HG03439 (cell line): ENCODE measurements around the gene CES4A.
A peak's percentile ranks its signal among the peaks of the same experiment; 100 is the strongest.
"Not testable (repeated sequence)": the region's sequence is repeated elsewhere in the genome, so short reads cannot be mapped to it uniquely, and the experiment has no call there.

ENCODE experiments used
- ATAC-seq: cut with Tn5 transposase; IDR thresholded peaks from one replicate; pipeline ENCODE4 v1.9.1; 2021; ENCODE audit warnings: mild to moderate bottlenecking, moderate library complexity; ENCODE audit not compliant: unreplicated experiment

CES4A gene

DNA sequence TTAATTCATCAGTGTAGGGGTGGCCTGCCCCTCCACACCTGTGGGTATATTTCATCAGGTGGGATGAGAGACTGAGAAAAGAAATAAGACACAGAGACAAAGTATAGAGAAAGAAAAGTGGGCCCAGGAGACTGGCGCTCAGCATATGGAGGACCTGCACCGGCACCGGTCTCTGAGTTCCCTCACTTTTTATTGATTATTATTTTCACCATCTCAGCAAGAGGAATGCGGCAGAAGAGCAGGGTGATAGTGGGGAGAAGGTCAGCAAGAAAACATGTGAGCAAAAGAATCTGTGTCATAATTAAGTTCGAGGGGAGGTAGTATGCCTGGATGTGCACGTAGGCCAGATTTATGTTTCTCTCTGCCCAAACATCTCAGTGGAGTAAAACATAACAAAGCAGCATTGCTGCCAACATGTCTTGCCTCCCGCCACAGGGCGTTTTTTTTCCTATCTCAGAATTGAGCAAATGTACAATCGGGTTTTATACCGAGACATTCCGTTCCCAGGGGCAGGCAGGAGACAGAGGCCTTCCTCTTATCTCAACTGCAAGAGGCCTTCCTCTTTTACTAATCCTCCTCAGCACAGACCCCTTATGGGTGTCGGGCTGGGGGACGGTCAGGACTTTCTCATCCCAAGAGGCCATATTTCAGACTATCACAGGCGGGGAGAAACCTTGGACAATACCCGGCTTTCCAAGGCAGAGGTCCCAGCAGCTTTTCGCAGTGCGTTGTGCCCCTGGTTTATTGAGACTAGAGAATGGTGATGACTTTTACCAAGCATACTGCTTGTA is 32.8 kb upstream of the CES4A start:
- ATAC-seq, result not testable (repeated sequence)

DNA sequence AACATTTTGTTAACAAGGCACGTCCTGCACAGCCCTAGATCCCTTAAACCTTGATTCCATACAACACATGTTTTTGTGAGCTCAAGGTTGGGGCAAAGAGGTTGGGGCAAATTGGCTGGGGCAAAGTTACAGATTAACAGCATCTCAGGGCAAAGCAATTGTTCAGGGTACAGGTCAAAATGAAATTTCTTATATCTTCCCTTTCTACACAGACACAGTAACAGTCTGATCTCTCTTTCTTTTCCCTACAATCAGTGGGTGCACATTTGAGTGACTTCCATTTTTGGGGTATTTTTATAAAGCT is 32.3 kb upstream of the CES4A start:
- not testable (repeated sequence) for ATAC-seq

DNA sequence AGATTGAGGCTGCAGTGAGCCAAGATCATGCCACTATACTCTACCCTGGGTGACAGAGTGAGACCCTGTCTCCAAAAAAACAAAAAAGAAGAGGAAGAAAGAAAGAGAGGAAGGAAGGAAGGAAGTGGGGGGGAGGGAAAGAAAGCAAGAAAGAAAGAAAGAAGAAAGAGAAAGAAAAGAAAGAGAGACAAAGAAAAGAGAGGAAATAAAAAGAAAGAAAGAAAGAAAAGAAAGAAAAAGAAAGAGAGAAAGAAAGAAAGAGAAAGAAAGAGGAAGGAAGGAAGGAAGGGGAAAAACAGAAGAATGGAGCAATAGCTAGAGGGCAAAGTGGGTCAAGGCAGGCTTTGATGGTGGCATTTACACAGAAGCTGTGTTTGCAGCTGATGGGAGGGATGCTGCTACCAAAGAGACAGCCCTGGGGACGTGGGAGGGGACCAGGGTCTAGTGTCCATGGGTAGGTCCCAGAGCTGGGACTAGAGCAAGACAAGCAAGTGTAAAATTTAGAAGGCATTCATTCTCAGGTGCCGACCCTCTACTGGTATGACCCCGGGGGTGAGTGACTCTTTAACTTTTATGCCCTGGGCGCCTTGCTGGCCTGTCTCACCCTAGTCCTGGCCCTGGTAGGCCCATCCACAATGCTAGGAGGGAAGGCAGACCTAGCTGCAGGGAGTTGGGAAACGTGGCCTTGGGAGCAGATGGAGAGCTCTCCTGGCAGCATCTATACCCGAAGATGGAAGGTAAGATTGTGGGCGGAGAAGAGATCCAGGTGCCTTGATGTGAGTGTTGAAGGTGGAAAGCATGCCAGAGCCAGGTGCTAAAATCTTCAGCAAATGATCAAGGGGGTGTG is 29.3 kb upstream of the CES4A start:
- no peak for ATAC-seq

DNA sequence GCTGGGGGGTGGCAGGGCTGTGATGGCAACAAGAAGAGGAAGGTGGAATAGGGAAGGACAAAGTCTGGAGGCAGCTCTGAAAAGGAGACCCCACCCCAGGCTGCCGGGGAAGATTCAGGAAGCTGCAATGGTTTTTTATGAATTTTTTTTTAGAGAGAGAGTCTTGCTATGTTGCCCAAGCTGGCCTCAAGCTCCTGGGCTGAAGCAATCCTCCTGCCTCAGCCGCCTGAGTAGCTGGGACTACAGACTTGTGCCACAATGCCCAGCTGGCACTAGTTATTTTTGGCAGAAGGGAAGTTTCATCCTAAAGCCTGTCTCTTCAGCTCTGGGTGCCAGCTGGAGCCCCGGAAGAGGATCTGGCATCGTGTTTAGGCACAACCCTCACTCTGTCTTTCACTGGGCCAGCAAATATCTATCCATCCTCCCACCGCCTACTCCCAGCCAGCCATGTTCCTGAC is 28.7 kb upstream of the CES4A start:
- ATAC-seq, result no peak

DNA sequence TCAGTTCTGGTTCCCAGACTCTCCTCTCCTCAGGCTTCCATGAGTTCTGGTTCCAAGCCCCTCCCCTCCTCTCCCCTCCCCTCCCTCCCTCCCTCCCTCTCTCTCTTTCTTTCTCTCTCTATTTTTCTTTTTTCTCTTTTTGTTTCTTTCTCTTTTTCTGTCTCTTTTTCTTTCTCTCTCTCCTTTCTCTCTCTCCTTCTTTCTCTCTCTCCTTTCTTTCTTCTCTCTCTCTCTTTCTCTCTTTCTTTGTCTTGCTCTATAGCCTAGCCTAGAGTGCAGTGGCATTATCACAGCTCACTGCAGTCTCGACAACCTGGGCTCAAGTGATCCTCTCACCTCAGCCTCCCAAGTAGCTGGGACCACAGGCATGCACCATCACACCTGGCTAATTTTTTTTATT is 28.1 kb upstream of the CES4A start:
- ATAC-seq, result no peak

DNA sequence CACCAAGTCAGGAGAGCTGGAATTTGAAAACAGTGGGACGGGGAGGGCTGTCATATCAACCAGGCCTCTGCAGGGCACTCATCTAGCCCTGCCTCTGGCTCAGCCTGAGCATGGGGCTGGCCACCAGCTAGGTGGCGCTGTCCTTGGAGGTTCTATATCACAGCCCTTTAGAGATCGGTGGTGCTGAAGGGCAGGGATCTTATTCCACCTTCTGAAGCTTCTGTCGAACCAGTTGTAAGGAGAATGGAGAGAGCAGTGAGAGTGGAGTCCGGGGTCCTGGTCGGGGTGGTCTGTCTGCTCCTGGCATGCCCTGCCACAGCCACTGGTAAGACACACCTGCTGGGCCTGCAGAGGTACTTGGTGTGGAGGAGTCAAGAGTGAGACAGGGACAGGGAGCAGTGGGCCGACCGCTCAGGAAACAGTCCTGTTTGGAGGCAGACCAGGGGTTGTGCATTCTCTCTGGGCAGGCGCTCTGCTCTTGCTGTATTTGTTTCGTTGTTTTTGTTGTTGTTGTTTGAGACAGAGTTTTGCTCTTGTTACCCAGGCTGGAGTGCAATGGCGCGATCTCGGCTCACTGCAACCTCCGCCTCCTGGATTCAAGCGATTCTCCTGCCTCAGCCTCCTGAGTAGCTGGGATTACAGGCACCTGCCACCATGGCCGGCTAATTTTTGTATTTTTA is 27.2 kb upstream of the CES4A start, which contains the start of gene CES3:
TSS of gene CES3 (plus strand) at position 202 of the 680 bp plus-strand sequence. CDS start at position 244, 42 bp downstream.
- ATAC-seq, result peak; percentile 75

DNA sequence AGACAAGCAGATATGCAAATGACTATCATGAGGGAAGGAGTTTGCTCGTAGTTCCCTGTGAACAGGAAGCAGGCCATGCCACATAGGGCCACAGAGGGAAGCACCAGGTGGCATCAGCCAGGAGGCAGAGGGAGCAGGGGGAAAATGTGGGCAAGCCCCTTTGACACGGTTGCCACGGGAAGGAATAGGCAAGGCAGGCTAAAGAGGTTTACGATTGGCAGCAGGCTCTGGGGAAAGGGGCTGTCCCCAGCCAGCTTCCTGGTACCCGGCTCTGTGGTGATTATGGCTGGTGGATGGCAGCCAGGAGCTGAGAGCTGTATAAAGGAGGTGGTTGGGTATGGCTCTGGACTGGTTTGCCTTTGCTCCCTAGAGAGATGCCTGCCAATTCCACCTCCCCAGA is 26.5 kb upstream of the CES4A start:
- ATAC-seq, result no peak

DNA sequence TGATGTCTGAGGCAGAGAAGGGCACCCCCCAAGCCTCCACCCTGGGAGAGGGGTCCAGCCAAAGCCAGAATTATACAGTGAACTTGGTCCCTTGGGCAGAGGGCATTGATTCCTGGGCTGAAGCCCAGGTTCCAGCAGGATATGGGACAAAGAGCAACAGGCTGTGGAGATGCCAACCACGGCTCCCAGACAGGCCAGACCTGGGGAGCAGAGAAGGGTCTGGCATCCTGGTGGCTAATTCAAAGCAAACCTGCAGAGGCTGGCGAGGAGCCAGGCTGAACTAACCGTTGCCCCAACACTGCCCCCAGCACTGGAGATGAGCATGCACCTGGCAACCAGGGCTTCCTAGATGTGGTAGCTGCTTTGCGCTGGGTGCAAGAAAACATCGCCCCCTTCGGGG is 24.3 kb upstream of the CES4A start:
- ATAC-seq, result no peak

DNA sequence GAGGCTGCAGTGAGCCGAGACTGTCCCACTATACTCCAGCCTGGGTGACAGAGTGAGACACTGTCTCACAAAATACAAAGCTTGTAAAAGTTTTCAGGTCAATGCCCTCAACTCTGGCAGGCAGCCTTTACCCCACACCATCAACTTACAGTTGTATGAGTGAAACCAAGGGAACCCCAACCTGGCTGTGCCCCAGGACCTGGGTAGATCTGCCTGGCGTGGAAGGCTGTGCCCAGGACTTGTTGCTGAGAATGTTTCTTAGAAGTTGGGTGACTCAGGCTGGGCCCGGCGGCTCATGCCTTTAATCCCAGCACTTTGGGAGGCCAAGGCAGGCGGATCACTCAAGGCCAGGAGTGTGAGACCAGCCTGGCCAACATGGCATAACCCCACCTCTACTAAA is 19.5 kb upstream of the CES4A start:
- ATAC-seq, result no peak

DNA sequence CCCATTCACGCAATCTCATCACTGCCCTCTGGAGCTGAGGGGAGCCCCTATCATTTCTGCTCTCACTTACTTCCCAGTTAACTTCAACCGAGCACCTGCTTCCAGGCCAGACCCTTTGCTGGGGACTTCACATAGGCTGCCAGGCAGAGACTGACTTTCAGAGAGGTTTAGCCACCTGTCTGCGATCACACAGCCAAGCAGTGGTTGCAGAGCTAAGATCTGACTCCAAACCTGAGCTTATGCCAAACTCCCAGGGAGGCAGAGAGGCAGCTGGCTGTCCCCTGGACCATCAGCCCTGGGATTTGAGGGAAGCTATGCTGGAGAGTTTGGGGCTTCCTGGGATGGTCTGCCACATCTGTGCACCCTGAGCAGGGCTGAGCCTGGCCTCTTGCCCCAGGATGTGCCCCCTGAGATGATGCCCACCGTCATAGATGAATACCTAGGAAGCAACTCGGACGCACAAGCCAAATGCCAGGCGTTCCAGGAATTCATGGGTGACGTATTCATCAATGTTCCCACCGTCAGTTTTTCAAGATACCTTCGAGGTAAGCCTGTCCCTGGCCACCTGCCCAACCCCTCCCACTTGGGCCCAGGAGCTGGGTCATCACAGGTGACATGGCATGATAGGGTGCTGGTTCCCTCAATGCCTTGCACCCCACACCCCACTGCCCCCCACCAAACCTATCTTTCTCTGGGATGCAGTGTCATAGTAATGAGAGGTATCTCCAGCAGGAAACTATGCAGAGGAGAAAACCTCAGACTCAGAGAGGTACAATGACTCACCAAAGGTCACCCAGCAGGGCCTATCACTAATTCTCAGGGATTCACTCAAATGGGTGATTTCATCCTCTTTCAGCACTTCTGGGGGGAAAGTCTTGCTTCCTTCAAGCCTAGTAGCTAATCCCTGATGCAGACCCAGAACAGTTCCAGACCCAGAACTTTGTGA is 17.3 kb upstream of the CES4A start:
- ATAC-seq, result no peak

DNA sequence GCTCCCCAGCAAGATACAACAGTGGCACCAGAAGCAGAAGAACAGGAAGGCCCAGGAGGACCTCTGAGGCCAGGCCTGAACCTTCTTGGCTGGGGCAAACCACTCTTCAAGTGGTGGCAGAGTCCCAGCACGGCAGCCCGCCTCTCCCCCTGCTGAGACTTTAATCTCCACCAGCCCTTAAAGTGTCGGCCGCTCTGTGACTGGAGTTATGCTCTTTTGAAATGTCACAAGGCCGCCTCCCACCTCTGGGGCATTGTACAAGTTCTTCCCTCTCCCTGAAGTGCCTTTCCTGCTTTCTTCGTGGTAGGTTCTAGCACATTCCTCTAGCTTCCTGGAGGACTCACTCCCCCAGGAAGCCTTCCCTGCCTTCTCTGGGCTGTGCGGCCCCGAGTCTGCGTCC is 15.4 kb upstream of the CES4A start:
- no peak for ATAC-seq

DNA sequence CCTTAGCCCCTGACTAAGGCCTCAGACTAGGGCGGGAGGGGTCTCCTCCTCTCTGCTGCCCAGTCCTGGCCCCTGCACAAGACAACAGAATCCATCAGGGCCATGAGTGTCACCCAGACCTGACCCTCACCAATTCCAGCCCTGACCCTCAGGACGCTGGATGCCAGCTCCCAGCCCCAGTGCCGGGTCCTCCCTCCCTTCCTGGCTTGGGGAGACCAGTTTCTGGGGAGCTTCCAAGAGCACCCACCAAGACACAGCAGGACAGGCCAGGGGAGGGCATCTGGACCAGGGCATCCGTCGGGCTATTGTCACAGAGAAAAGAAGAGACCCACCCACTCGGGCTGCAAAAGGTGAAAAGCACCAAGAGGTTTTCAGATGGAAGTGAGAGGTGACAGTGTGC is 14.7 kb upstream of the CES4A start:
- no peak for ATAC-seq

DNA sequence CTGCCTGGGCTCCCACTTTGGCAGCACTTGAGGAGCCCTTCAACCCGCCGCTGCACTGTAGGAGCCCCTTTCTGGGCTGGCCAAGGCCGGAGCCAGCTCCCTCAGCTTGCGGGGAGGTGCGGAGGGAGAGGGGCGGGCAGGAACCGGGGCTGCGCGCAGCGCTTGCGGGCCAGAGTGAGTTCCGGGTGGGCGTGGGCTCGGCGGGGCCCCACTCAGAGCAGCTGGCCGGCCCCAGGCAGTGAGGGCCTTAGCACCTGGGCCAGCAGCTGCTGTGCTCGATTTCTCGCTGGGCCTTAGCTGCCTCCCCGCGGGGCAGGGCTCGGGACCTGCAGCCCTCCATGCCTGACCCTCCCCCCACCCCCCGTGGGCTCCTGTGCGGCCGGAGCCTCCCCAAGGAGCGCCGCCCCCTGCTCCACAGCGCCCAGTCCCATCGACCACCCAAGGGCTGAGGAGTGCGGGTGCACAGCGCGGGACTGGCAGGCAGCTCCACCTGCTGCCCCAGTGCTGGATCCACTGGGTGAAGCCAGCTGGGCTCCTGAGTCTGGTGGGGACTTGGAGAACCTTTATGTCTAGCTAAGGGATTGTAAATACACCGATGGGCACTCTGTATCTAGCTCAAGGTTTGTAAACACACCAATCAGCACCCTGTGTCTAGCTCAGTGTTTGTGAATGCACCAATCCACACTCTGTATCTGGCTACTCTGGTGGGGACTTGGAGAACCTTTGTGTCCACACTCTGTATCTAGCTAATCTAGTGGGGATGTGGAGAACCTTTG is 14.0 kb upstream of the CES4A start:
- ATAC-seq, result not testable (repeated sequence)

DNA sequence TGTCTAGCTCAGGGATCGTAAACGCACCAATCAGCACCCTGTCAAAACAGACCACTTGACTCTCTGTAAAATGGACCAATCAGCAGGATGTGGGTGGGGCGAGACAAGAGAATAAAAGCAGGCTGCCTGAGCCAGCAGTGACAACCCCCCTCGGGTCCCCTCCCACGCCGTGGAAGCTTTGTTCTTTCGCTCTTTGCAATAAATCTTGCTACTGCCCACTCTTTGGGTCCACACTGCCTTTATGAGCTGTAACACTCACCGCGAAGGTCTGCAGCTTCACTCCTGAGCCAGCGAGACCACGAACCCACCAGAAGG is 13.5 kb upstream of the CES4A start:
- ATAC-seq, result not testable (repeated sequence)

DNA sequence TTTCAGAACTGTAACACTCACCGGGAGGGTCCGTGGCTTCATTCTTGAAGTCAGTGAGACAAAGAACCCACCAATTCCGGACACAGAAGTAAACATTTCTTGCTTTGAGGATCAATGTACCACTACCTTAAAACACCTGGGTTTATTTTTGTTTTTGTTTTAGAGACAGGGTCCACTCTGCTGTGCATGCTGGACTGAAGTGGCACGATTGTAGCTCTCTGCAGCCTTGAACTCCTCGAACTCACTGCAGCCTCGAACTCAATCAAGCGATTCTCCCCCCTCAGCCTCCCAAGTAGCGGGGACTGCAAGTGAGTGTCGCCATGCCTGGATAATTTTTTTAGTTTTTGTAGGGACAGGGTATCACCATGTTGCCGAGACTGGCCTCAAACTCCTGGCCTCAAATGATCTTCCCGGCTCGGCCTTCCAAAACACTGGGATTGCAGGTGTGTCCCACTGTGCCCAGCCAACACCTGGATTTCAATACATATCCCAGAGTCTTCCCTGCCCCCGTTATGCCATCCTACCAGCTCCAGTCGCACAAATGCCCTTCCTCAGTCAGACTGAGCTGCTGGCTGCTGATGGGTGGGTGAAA is 13.0 kb upstream of the CES4A start:
- no peak for ATAC-seq

DNA sequence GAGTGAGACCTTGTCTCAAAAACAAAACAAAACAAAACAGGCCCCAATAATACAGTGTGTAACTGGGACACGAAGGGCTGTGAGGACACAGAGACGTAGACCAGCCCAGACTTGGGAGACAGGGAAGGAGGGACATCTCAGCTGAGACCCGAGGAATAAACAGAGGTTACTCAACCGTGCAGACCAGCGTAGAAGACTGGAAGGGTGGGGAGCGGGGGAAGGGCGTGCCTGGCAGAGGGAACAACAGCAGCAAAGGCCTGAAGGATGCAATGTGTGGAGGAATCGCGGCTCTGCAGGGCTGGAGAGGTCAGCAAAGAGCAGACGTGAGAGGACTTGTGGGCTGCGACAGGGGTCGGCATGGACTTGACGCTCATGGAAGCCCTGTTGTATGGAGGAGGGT is 11.6 kb upstream of the CES4A start:
- ATAC-seq, result no peak

DNA sequence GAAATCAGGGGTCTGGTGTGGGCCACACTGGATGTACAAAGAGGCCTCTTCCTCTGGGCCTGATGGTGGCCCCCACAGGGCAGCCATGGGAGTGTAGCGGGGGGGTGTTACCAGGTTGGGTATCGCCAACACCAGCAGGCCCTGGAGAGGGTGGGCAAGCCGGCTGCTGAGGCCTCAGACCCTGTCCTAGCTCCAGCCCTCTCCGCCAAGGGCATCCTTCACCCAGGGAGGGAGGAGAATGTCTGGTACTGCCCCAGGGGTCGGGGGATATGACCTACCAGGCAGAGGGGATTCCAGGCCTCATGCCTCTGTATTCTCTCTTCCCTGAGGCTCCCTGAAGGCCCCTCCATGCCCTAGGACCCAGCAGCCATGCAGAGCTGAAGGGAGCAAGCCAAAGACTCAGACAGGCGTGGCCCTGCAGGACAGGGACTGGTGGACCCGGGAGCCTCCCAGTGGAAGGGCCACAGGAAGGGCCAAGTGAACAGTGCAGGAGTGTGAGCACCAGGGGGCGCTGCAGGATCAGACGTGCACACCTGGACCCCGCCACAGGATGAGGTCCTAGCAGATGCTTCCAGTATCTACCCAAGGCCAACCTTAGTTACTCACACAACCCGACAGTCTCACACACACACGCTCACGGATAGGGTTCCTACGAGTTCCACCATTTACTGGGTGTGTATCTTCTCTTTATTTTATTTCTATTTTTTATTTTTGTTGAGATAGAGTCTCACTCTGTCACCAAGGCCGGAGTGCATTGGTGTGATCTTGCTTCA is 10.9 kb upstream of the CES4A start:
- ATAC-seq, result no peak

DNA sequence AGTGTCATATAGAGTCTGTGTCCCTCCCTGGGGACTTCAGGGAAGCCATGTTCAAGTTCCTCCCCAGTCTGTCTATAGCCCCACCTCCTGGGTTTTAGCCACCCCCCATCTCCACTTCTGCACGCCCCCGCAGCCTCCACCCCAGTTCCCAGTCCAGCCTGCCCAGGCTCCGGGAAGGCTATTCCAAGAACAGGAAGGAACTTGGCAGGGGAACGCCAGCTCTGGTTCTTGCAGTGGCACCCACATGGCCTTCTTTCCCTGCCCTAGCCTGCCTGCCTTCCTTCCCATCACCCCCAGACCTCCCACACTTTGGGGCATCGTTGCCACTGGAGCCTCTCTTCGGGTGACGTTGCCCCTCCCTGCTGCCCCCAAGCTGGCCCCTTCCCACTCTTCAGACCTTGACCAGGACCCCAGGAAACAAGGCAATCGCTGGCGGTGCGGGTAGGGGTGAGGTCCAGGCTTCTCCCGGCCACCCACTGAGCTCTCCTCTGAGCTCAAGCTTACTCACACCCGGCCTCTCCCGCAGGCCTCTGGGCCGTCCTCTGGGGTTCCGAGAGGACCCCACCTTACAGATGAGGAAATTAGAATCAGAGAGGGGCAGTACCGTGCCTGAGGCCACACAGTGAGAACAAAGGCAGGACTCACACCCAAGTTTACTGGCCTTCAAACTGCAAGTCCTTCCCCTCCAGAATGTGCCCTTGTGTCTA is 9.2 kb upstream of the CES4A start:
- no peak for ATAC-seq
